GM10248 (cell line): ENCODE data around the gene CDH22.

Experiments
- CTCF ChIA-PET: fragments of 300-600 bp; sonication (Branson Sonifier 250); formaldehyde crosslinking; extraction: SDS; loops from one replicate; lab custom pipeline; 2021; ENCODE audit warnings: antibody characterized with exemption; lab: Yijun Ruan, JAX
- POLR2A ChIA-PET: fragments of 350-650 bp; sonication (Branson Sonifier 250); formaldehyde crosslinking; extraction: SDS; loops from one replicate; lab custom pipeline; 2020; ENCODE audit warnings: antibody characterized with exemption; lab: Yijun Ruan, JAX
- DNase-seq: peaks from one replicate; pipeline ENCODE4 v3.0.0; 2012; ENCODE audit errors: extremely low spot score
- TF ChIP-seq, protein P1 (sequence below): IDR thresholded peaks from 2 replicates; pipeline ENCODE4 v1.5.1; 2012; ENCODE audit warnings: mild to moderate bottlenecking, low read depth; ENCODE audit errors: extremely low read depth, missing control alignments, control extremely low read depth

Gene CDH22

GRCh38 chr20:46308258-46309157, at the start of gene CDH22:
TSS of gene CDH22 (minus strand) at chr20:46308498. CDS start at chr20:46251294, 57,204 bp downstream.
- TF ChIP-seq, protein P1, sequence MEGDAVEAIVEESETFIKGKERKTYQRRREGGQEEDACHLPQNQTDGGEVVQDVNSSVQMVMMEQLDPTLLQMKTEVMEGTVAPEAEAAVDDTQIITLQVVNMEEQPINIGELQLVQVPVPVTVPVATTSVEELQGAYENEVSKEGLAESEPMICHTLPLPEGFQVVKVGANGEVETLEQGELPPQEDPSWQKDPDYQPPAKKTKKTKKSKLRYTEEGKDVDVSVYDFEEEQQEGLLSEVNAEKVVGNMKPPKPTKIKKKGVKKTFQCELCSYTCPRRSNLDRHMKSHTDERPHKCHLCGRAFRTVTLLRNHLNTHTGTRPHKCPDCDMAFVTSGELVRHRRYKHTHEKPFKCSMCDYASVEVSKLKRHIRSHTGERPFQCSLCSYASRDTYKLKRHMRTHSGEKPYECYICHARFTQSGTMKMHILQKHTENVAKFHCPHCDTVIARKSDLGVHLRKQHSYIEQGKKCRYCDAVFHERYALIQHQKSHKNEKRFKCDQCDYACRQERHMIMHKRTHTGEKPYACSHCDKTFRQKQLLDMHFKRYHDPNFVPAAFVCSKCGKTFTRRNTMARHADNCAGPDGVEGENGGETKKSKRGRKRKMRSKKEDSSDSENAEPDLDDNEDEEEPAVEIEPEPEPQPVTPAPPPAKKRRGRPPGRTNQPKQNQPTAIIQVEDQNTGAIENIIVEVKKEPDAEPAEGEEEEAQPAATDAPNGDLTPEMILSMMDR, result peak; percentile 13
- CTCF ChIA-PET, result interaction anchor here (4.9 kb wide), 1 partner anchor 39 kb away, joined by 80 read pairs; no protein-coding TSS in a partner anchor
- peak; percentile 64 for DNase-seq

DNA sequence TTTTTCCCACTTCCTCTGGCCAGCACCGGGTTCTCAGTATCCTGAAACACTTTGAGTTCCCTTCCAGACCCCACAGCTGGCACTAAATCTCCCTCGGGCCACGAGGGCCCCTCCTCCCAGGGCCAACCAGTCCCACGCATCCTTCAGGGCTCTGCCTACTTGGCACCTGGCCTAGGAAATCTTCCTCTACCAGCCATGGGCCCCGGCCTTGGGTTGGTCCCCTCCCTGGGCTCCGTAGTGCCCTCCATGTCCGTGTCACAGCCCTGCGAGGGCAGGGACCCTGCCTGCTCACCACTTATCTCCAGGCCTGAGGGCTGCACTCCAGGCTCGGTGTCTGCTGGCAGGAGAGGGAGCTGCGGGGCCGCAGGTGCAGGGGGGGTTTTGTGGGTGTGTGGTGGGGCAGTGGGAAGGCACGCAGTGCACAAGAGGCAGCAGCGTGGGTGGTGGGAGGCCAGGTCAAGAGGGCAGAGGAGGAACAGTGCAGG, 48.8 kb upstream of the CDH22 start:
- ChIA-PET POLR2A (no interaction called here), CTCF (interaction anchor here (1.4 to 6.4 kb wide), 4 partner anchors 8 to 50 kb away, joined by 4 to 45 read pairs (median 7); no protein-coding TSS in a partner anchor)
- peak; percentile 4 for DNase-seq
- TF ChIP-seq, protein P1, result no peak

More at GRCh38 chr20:46308258-46309157, at the start of gene CDH22:
- POLR2A ChIA-PET, result no interaction called here

- ChIA-PET CTCF (interaction anchor here (1.5 to 6.4 kb wide), 3 partner anchors 8 to 224 kb away, joined by 5 to 45 read pairs (median 5); no protein-coding TSS in a partner anchor), POLR2A (no interaction called here)
- DNase-seq, result no peak
- TF ChIP-seq, protein P1, result no peak
These were observed 48.1 kb upstream of the CDH22 start for GRCh38 chr20:46356195-46357029.

DNA sequence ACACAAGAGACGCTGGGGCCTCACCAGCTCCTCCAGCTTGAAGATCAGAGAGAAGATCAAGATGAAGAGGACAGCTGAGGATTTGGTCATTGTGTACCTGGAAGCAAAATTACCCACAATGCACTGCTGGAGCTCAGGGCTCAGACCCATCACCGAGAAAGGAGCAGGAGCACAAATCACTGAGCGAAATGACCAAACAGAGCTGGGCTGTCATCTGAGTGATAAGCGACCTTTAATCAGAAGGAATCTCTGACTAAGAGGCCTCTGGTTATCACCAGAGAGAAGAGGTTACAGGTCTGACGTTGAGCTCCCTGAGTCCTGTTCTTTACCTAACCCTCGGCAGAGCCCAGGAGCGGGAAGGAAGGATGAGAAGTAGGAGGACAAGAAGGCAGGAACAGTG, 47.5 kb upstream of the CDH22 start:
- DNase-seq, result no peak
- ChIA-PET CTCF (interaction anchor here (1.3 to 1.5 kb wide), 3 partner anchors 18 to 223 kb away, joined by 4 to 5 read pairs (median 5); no protein-coding TSS in a partner anchor), POLR2A (no interaction called here)
- TF ChIP-seq, protein P1, result no peak

- TF ChIP-seq, protein P1, result no peak
- CTCF ChIA-PET, result interaction anchor here (1.3 to 1.5 kb wide), 3 partner anchors 17 to 223 kb away, joined by 4 to 5 read pairs (median 5); no protein-coding TSS in a partner anchor
- DNase-seq, result no peak
- POLR2A ChIA-PET, result no interaction called here
These were observed 46.8 kb upstream of the CDH22 start for GRCh38 chr20:46354920-46355654.
